ENCODE results near the gene URAD.
"Not testable (repeated sequence)": the region's sequence is repeated elsewhere in the genome, so short reads cannot be mapped to it uniquely, and the experiment has no call there.

URAD gene

GRCh38 chr13:27969866-27970229 is 18.6 kb downstream of the URAD start:
- DNase-seq: no peak

GRCh38 chr13:27969082-27969865 is 19.2 kb downstream of the URAD start, which contains the start of gene CDX2:
Gene CDX2 (minus strand): TSS chr13:27969315. CDS start chr13:27969006, 309 bp downstream.
- no peak for DNase-seq

DNA sequence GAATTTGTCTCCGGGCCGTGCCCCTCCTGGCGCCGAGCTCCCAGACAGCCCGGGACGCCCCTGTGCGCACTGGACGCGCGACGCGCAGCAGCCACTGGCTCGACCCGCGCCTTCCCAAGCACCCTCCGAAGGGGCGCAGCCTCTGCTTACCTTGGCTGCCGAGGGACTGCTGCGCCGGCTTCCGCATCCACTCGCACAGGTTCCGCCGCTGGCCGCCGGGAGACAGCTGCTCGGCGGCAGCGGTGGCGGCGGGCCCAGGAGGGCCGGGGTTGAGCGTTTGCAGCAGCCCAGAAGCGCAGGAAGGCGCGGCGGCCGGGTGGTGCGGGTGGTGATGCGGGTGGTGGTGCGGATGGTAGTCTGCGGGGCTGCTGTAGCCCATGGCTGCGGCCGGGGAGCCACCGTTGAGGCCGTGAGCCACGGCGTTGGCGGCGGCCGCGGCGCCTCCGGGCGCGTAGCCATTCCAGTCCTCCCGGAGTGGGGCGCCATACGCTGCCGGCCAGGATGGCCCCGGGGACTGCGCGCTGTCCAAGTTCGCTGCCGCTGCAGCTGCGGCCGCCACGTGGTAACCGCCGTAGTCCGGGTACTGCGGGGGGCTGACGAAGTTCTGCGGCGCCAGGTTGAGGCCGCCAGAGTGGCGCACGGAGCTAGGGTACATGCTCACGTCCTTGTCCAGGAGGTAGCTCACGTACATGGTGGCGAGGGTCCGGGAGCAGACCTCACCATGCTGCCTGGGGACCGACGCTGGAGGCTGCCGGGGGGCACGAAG is 20.0 kb downstream of the URAD start:
- no peak for DNase-seq

DNA sequence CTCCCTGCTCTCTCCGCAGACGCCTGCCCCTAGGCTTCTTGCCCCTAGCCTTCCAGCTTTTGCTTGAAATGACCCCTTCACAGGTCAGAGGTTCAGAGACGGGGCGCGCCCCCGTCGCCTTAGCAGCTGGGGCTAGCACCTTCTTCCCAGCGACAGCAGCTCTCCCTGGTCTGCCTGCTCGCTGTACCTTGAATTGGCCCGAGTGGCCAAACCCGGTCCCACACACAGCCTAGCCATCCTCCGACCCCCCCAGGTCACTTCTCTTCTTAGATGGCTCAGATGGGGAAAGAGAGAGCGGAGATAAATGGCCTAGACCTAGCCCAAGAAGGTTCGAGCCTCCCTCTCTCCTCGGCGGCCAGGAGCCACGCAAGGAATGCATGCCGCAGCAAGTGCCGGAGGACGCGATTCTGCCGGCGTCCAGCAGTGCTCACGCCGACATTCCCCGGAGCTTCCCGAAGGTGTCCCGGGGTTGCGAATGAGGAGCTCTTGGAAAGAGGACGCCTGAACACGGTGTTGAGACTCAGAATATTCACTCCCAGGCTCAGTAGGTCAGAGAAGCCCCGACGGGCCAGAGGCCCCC is 20.7 kb downstream of the URAD start:
- DNase-seq: no peak

- DNase-seq: no peak
Measured at GRCh38 chr13:27967203-27967735, 21.2 kb downstream of the URAD start.

GRCh38 chr13:27966641-27967202 is 21.8 kb downstream of the URAD start:
- no peak for DNase-seq

- no peak for DNase-seq
Measured at GRCh38 chr13:27965740-27966640, 22.5 kb downstream of the URAD start.

DNA sequence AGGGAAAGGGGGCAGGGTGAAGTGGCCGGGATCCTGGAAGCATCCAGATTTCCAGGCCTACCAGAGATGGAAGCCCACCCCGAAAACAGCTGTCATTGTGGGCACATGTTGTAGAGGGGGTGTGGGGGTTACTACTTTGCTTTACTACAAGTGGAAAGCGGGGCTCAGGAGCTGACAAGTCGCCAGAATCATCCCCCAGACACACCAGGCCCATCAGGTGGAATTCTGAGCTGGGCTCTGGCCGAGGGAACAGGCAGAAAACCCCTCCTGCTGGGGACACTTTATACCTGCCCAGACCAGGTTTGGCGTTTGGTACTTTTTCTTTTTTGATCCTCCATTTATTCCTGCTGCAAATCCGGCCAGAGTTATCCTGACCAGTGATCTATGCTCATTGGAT is 23.2 kb downstream of the URAD start:
- DNase-seq: no peak

DNA sequence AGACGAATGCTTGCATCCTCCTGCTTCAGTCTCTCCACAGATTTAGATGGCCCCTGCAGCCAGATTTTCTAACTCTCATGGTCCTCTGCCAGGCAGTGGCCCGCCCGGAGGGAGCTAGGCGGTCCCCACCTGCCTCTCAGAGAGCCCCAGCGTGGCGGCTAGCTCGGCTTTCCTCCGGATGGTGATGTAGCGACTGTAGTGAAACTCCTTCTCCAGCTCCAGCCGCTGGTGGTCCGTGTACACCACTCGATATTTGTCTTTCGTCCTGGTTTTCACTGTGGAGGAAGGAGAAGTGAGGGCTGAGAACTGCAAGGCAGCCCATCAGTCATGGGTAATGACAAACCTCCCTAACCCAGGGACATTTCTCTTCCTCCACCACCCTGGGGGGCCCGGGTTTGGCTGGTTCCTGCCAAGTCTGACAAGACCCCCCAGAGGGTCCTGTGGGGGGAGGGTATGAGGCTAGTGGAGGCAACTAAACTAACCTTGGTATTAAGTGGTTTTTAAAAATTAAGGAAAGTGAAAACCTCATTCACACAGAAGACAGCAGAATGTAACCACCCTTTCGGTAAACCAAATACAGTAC is 23.7 kb downstream of the URAD start:
- no peak for DNase-seq

DNA sequence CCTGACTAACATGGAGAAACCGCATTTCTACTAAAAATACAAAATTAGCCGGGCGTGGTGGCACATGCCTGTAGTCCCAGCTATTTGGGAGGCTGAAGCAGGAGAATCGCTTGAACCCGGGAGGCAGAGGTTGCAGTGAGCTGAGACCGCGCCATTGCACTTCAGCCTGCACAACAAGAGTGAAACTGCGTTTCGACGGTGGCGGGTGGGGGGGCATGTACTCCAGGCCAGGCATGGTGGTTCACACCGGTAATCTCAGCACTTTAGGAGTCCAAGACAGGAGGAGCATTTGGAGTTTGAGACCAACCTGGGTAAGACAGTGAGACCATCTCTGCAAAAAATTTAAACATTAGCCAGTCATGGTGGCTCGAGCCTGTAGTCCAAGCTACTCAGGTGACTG is 24.3 kb downstream of the URAD start:
- DNase-seq: not testable (repeated sequence)

- DNase-seq: no peak
Measured at GRCh38 chr13:27963491-27963890, 25.0 kb downstream of the URAD start.

- no peak for DNase-seq
Measured at GRCh38 chr13:27962982-27963381, 25.5 kb downstream of the URAD start.

DNA sequence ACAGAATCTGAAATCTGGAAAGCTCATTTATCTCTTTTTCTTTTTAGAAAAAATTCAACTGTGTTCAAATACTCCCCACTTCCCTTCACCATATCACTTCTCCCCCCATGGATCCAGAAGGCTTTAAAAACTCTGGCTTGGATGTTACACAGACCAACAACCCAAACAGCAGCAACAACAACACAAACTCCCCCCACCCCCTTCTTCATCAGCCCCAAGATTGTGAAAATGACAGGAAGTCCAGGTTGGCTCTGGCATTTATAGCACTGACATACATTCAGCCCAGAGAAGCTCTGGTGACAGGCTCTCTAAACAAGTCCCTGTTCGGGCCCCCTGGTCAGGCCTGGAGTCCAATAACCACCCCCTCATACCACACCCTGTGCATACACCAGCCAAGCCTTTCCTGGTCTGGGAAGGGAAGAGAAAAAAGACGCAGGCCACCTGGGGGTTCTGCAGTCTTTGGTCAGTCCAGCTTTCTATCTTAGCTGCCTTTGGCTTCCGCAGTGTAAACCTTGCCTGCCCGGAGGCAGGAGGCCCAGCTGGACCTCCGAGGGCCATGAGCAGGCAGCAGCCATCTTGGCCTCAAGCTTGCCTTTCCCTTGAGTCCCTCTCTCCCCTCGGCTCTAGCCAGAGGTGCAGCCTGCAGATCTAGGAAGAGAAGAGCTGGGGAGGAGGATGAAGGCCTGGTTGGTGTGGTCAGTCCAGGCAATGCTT is 26.2 kb downstream of the URAD start:
- no peak for DNase-seq

GRCh38 chr13:27961227-27962085 is 27.0 kb downstream of the URAD start:
- DNase-seq: no peak

GRCh38 chr13:27960362-27961226 is 27.9 kb downstream of the URAD start:
- DNase-seq: no peak

DNA sequence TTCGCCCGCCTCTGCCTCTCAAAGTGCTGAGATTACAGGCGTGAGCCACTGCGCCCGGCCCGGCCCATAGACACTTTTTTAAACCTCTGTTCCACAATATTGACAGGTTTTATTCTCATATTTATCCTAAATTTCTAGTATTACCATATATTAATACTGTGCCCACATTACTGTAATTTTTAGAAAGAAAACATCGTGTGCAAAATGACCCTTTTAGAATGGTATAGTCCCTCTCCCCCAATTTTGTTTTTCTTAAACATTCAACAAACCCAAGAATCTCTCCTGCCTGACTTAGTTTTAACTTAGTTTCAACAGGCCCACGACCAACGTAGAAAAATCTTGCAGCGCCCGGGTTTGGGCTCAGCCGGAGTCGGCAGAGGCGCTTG is 28.5 kb downstream of the URAD start:
- no peak for DNase-seq

- DNase-seq: no peak
Measured at GRCh38 chr13:27956576-27957300, 31.8 kb downstream of the URAD start.

DNA sequence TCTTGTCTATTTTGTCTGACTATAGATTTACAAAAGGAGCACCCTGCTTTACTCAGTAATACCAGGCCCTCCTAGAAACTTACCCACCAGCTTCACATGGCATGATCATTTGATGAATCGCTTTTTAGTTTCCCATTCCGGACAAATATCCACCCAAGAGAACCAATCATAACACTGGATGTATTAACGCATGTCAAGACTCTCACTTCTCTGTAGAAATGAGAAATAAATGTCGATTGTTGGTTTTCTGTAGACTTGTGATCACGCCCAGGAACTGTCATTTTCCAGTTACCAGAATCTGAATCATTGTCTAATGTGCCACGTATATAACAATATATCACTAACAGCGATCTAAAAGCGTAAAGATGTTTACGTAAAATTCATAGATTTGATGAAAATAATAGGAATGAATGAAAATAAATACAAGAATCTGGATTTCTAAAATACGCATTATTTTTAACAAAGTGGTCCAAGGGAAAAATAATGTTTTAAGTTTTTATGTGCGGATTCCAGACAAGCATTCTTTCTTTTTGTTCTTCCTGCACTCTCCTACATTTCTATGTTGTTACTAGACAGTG is 33.4 kb downstream of the URAD start:
- DNase-seq: no peak
